HG03045 (cell line): ENCODE data around the gene NTN3.
A peak's percentile ranks its signal among the peaks of the same experiment; 100 is the strongest.
"Not testable (repeated sequence)": the region's sequence is repeated elsewhere in the genome, so short reads cannot be mapped to it uniquely, and the experiment has no call there.

Experiments used
- ATAC-seq: cut with Tn5 transposase; IDR thresholded peaks from one replicate; pipeline ENCODE4 v1.9.1; 2021; ENCODE audit warnings: mild to moderate bottlenecking, moderate library complexity; ENCODE audit not compliant: unreplicated experiment

NTN3 gene

DNA sequence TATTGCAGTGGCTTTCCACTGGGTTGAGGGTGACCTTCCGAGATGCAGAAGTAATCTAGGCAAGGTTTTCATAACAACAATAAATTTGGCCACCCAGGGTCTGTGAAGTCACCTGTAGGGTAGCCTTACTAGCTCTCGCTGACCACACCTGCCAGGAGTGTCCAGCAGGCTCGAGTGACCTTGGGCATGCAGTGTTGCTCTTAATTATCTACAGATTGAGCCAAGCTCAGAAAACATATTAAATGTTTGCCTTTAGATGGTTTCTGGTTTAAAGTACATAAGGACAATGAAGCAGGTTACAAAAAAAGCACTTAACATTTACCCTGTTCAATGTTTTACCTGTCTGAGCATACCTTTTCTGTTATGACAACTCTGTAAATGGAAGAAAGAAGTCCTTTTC is 5.6 kb downstream of the NTN3 start:
- ATAC-seq: no peak

DNA sequence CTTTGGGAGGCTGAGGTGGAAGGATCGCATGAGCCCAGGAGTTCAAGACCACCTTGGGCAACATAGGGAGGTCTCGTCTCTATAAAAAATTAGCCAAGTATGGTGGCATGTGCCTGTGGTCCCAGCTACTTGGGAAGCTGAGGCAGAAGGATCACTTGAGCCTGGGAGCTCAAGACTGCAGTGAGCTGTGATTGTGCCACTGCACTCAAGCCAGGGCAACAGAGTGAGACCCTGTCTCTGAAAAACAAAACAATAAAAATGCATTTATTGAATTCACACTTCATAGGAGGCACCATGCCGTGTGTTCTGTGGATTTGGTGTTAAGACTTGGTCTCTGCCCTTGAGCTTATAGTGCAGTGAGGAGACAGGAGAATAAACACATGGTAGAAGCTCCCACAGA is 6.2 kb downstream of the NTN3 start:
- ATAC-seq: no peak

DNA sequence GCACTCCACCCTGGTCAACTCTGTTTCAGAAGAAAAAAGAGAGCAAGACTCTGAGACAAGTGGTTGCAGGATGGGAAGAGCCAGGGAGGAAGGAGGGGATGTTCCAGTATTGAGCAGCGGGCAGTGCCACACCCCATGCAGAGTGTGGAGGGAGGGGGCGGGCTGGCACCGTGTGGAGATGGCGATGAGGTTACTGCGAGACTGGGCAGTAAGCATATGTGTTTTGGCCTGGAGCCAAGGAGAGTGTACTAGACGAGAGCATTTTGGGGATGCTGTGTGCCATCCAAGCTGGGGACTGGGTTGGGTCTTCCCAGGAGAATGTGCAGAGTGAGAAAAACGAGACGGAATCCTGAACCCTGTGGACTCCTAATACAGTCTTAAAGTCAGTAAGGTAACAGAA is 7.2 kb downstream of the NTN3 start:
- no peak for ATAC-seq

DNA sequence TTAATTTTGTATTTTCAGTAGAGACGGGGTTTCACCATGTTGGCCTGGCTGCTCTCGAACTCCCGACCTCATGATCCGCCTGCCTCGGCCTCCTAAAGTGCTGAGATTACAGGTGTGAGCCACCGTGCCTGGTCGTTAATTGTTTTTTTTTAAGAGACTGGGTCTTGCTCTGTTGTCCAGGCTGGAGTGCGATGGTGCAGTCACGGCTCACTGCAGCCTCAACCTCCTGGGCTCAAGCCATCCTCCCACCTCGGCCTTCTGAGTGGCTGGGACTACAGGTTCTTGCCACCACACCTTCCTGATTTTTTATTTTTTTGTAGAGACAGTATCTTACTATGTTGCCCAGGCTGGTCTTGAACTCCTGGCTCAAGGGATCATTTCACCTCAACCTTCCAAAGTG is 8.9 kb downstream of the NTN3 start:
- not testable (repeated sequence) for ATAC-seq

DNA sequence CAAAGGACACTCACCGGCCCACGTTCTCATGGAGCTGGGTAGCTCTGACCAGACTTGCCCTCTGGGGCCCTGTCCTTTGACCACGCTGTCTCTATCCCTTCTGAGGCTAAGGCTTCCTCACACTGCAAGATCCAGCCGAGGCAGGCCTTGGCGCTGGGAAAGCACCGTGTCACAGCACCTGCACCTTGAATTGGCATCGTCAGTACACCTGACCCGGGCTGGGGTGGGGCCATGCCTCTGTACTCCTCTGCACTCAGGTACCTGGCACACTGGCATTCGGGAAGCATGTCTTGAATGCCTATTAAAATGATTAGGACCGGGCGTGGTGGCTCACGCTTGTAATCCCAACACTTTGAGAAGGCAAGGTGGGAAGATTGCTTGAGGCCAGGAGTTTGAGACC is 9.9 kb downstream of the NTN3 start:
- no peak for ATAC-seq

DNA sequence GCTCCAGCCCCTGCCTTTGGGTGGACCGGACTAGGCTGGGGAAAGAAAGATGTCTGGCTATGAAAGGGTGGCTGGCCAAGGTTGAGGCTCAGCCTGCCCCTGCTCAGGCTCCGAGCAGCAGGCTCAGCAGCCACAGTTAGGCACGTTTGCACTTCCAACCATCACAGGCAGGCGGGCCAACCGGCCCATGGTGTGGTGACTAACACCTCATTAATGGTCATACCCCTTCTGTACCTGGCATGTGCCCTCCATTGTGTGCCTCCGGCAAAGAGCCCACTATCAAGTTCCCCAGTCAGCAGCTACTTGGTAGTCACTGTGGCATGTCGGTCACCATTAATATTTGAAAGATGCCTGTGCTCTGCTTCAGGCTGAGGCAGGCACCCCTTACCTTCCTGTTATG is 10.6 kb downstream of the NTN3 start:
- no peak for ATAC-seq

DNA sequence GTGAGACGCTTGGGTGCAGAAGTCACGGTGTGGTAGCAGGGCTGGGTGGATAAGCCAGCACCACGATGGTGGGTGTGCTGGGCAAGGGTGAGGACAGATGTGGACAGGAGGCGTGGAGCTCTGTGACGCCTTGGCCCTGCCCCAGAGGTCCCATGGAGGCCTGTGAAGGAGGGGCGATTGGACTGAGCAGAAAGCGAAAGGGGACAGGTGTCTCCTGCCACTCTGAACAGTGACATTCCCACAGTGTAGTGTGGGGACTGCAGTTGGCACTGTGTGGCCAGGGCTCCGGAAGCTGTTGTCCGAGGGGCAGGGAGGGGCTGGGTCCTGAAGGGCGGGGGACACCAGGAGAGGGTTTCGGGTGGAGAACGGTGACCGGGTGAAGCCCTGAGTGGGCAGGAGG is 11.2 kb downstream of the NTN3 start:
- no peak for ATAC-seq

DNA sequence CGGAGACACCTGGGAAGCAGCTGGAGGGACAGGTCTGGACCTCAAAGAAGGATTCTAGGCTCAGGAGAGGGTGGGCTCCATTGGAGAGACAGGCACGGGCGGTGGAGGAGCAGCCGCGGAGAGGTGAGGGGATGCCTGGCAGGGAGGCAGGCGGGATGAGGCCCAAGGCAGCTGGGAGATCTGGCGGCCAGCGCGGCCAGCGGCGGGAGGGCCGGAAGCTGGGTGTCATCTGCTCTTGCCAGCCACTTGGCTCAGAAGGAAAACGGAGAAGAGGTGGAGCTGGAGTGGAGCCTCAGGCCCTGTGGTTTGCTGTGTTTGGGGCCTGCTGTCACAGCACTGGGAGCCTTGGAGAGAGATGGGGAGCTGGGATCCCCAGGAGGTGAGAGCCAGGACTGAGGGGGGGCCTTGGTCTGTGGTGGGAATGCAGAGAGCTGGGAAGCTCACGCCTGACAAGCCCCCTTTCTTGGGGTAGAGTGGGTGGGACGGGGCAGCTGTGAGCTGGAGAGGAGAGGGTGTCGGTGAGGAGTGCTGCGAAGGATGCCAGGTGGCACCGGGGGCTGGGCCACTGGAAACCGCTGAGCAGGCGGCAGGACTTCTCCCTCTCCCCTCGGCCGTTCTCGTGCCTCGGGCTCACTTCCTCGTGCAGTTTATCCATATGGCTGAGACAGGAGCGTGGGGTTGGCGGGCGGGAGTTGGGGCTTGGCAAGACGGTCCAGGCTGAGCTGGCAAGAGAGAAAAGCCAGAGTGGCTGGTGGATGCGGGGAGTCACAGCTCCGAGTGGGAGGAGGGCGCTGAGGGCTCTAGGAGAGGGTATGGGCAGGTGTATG is 11.8 kb downstream of the NTN3 start:
- ATAC-seq: no peak

DNA sequence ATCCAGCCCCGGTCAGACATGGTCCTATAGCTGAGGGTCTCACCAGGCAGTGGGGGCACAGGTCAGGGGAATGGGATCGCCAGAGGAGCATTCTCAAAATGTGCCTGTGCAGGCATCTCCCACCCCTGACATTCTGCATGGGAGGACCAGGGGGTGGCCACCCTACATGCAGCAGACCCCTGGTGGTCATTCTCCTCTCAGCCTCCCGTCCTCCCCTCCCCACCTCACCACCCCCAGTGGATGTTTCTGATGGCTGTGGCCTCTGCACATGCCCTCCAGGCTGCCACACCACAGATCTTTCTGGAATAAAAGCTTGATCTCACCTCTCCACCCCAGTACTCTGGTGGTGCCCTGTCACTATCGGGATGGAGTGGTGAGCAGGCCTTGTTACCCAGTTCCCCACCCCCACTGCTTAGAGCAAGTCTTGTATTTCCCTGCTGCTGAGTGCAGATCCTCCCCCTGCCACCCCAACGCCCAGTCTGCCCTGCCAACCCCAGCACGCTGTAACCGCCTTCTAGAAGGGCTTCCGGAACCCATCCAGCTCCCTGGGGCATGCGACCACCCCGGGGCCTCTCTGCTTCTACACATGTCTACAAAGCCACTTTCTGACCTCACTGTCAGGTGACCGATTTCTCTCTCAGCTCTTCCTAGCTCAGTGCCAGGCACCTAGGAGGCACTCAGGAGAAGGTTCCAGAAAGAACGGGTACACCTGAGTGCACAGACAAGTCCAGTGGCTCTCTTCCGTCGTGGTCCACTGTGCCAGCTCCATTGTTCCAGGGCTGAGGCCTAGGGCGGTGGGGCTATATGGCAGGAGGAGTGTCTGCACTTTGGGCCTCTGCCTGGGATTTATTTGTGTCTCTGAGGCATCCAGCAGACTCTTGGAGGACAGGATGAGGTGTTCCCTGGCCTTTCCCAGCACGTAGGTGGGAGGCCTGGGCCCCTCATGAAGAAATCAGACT is 13.1 kb downstream of the NTN3 start:
- ATAC-seq: no peak

DNA sequence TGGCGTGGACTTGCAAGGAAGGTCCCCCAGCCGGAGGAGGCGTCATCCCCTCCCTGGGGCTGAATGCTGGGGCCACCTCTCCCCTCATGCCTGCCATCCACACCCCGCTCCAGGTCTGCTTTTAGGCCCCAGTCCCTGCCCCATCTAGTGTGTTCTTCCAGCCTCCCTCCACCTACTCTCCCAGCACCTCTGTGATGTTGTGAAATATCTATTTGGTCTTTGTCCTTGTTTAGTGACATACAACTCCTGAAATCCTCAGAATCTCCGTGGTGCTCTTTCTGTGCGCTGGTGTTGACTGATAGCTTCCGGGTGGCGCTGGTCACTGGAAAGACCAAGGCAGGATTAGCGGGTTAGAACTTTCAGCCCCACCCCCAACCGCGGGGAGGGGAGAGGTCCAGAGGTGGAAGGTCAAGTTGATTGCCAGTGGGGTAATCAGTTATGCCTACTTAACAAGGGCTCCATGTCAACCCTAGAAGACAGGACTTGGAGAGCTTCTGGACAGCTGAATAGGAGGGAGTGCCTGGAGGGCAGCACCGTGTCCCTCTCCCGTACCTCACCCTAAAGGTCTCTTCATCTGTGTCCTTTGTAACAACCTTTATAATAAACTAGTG is 13.9 kb downstream of the NTN3 start:
- ATAC-seq: no peak

DNA sequence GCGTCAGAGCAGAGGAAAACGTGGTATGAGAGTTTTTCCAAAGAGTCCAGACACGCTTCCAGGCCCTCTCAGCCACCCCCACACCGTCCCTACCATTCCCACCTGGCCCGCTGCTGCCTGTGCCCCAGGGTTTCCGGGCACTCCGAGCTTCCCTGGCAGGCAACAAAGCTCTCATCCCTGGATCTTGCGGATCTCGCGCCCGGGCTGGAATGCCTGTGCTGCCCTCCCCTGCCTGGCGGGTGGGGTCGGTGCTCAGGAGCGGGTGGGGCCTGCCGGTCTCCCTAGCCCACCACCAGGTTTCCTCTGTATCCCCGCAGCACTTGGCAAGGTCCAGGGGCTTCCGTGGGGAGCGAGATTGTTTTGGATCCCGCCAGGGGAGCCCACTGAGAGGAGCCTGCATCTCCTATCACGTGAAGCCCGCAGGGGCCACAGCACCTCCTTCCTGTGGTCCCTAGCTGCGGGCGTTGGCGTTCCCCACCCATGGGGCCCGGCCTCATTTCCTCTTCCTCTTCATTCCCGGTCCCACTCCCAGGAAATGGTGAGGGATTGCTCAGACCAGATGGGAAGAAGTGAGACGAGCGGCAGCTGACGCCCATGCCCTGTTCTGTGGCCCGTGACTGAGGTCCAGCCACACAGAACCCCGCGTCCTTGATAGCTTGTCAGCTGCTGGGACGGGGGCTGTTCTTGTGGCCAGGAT is 14.9 kb downstream of the NTN3 start:
- ATAC-seq: no peak

DNA sequence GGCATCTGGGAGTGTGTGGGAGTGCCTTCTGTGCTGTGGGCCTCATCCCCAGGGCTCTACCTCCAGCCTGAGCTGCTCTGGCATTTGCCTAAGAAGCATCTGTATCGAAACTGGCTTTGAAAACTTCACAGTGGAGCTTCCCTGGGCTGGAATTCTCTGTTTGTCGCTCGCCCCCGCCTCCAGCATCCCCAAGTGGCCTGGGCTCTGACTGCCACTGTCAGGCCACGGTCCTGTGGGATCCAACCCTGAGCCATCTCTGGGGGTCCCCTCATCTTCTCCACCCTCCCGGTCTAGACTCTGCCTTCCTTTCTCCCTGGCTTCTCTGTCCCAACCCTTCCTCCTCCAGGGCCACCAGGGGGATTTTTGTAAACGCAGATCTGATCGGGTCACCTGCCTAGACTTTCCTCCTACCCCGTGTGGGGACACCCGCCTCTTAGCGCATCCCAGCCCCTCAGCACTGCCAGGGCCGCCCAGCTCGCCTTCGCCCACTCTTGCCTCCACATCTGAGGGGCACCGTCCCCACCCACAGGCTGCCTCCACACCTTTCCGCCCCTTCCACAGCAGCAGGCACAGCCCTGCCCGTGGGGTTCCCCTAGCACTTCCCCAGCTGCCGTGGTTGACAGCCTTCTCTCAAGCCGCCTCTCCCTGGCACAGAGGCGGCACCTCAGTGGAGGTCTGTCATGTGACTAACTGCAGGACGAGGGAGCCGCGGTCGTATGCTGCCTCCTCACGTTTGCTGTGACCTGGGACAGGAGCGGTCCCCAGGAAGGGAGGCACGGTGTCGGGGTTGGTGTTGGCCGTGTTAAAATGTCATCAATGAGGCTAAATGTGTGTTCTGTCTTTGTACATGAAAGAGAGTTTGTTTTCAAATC is 15.8 kb downstream of the NTN3 start:
- ATAC-seq: peak; percentile 61

DNA sequence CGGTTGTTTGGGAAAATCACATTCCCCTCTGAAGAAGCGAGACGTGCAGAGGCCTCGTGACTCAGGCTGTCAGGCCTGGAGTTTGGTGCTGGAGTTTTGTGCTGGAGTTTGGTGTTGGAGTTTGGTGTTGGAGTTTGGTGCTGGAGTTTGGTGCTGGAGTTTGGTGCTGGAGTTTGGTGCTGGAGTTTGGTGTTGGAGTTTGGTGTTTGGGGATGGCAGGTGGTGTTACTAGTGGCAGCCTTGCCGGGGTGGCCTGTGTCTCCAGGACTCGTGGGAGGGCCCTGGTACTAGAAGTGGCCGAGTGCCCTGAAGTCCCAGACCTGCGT is 16.4 kb downstream of the NTN3 start:
- no peak for ATAC-seq

DNA sequence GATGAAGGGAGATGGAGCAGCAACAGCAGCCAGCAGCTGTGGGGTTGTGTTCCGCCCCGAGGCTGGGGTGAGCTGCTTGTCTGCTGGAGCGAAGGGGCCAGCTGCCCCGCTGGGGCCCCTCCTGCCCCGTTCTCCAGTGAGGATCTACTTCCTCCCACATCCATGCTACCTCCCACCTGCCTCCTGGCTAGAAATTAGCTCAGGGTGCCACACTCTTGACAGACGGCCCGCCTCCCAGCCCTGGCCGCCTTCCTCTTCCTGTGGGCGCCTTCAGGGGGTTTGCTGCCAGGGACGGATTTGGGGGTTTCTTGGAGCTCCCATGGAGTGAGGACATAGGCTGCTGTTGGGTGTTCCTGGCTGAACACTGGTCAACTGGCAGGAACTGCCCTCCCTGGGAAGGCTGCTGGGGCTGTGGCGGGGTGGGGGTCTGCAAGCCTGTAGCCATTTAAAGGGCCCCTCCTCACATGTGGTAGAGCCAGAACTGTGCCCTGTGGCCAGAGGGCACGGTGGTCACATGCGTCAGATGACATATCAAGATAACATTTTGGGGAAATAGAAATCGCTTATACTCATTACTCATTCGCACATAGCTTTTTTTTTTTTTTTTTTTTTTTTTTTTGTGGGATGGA is 16.9 kb downstream of the NTN3 start:
- no peak for ATAC-seq

DNA sequence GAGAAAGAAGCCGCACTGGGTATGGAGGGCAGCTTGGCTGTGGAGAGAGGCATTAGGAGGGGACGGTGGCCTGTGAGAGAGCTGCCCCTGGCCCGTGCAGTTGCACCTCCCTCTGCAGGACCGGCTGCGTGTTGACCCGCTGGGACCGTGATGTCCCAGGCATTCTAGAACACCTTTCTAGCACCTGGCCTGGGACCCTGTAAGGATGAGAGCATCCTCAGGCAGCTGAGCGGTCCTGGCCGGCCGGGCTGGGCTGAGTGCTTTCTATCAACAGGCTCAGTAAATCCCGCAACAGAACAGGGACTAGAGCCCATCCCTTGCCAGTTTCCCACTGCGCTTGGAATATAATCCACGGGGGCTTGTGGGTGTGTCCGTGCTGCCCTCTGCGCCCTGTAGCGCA is 18.5 kb downstream of the NTN3 start:
- ATAC-seq: no peak

DNA sequence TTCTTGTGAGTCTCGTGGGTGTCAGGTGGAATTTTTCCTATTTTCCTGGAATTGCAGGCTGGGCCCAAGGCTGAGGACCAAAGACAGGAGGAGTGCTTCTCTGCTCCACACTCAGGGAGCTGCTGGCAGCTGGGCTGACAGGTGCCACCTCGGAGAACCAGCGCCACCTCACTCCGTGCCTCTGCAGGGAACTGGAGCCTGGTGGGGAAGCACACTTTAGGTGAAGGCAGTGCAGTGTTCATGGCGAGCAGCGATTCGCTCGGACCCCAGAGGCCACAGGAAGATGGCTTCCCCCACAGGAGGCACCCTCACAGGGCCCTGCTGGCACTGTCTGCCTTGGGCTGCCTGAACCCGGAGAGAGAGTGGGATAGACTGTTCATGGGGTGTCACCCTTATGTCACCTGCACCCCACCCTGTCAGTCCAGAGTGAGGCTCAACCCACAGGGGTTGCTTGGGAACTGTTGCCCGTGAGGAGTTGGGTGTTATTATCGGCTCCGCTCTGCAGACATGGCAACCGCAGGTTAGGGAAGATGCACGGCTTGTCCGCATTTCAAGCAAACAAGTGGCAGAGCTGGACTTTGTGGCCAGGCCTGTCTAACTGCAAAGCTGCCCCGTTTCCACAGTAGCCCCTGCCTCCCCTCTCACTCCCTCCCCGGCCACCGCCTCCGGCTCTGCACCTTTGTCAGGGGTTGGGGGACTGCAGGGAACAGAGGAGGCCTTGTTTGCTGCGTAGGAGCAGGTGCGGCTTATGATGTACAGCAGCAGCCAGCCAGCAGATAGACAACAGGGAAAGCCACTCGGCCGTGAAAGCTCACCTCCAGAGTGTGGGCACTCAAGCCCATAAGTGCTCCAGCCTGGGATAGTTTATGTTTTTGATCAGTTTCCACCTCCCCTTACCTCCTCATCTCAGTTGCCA is 19.4 kb downstream of the NTN3 start:
- ATAC-seq: no peak

DNA sequence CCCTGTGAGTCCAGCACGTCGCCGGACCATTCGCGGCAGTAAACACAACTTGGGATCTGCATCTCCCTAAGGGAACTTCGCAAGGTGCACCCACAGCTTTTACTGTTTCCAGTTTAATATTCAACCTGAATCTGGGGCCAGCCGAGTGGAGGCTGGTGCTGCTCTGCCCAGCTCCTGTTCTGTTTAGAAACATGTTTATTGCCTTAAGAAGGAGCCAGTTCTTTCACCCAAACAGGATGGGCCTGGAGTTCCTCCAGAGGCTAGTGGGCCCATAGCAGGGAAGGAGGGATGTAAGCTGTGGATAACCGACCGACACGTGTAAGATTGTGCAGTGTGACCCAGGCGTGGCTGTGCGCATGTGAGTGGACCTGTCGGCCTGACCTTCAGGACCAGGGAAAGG is 21.2 kb downstream of the NTN3 start:
- no peak for ATAC-seq

DNA sequence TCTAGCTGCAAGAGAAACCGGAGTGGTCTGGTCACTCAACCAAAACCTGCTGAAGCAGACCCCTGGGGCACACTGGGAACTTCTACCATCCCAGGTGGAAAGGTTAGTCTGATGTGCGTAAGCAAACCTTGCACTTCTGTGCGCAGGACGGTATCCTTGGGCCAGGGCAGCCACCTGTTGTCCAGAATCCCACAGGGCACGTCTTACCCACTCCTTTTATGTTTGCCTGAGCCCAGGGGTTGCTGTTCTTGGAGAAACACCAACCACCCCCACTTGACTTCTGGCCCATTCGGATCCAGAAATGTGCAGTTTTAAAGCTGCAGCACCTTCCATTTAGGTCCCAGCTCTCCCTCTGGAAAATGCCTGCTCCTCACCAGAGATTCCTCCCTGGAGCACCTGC is 22.5 kb downstream of the NTN3 start:
- ATAC-seq: no peak

DNA sequence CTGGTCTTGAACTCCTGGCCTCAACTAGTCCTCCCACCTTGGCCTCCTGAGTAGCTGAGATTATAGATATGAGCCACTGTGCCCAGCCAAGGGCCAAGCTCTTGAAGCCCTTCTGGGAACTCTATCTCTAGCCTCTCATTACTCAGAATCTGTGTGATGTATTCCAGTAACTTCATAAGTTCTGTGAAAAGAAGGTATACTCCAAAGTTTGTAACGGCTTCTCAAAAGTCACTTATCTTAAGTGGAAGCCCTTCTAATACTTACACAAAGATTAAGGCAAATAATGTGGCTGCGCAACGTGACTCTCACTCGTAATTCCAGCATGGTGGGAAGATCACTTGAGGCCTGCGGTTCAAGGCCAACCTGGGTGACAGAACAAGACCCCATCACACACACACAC is 23.5 kb downstream of the NTN3 start:
- ATAC-seq: no peak
